Measurements from ENCODE around the gene MYO5B.

DNA sequence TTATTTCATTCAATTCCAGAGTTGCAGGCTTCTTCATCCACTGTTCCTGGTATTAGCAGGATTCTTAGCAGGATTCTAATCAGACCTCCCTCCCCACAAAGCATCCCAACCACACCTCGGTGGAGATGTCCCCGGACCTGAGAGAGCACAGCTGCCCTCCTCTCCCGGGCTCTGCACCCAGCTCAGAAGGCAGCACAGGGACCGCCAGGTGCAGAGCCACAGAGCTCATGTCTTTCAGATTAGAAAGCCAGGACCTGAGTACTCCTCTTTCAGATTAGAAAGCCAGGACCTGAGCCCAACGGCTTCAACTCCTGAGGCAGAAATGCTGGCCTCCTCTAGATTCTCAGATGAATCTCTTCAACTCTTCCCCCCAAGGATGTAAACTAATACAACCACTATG lies 152.3 kb downstream of the MYO5B start:
- TF ChIP-seq, protein P1, sequence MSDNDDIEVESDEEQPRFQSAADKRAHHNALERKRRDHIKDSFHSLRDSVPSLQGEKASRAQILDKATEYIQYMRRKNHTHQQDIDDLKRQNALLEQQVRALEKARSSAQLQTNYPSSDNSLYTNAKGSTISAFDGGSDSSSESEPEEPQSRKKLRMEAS (IDR thresholded peaks at IDR 0.05; ENCODE audit: low read depth): no peak
- TF ChIP-seq, protein P2, sequence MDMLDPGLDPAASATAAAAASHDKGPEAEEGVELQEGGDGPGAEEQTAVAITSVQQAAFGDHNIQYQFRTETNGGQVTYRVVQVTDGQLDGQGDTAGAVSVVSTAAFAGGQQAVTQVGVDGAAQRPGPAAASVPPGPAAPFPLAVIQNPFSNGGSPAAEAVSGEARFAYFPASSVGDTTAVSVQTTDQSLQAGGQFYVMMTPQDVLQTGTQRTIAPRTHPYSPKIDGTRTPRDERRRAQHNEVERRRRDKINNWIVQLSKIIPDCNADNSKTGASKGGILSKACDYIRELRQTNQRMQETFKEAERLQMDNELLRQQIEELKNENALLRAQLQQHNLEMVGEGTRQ (IDR thresholded peaks at IDR 0.05; ENCODE audit: borderline replicate concordance, low read depth, low read length): no peak
- TF ChIP-seq, protein P3, sequence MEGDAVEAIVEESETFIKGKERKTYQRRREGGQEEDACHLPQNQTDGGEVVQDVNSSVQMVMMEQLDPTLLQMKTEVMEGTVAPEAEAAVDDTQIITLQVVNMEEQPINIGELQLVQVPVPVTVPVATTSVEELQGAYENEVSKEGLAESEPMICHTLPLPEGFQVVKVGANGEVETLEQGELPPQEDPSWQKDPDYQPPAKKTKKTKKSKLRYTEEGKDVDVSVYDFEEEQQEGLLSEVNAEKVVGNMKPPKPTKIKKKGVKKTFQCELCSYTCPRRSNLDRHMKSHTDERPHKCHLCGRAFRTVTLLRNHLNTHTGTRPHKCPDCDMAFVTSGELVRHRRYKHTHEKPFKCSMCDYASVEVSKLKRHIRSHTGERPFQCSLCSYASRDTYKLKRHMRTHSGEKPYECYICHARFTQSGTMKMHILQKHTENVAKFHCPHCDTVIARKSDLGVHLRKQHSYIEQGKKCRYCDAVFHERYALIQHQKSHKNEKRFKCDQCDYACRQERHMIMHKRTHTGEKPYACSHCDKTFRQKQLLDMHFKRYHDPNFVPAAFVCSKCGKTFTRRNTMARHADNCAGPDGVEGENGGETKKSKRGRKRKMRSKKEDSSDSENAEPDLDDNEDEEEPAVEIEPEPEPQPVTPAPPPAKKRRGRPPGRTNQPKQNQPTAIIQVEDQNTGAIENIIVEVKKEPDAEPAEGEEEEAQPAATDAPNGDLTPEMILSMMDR (IDR thresholded peaks at IDR 0.05): no peak
- TF ChIP-seq EP300 (IDR thresholded peaks at IDR 0.05; ENCODE audit: borderline replicate concordance in 1 of 2, low read depth in 1 of 2, low read length in 1 of 2): no peak
- TF ChIP-seq RCOR1 (IDR thresholded peaks at IDR 0.05; ENCODE audit: low read length): no peak
- TF ChIP-seq, protein P4, sequence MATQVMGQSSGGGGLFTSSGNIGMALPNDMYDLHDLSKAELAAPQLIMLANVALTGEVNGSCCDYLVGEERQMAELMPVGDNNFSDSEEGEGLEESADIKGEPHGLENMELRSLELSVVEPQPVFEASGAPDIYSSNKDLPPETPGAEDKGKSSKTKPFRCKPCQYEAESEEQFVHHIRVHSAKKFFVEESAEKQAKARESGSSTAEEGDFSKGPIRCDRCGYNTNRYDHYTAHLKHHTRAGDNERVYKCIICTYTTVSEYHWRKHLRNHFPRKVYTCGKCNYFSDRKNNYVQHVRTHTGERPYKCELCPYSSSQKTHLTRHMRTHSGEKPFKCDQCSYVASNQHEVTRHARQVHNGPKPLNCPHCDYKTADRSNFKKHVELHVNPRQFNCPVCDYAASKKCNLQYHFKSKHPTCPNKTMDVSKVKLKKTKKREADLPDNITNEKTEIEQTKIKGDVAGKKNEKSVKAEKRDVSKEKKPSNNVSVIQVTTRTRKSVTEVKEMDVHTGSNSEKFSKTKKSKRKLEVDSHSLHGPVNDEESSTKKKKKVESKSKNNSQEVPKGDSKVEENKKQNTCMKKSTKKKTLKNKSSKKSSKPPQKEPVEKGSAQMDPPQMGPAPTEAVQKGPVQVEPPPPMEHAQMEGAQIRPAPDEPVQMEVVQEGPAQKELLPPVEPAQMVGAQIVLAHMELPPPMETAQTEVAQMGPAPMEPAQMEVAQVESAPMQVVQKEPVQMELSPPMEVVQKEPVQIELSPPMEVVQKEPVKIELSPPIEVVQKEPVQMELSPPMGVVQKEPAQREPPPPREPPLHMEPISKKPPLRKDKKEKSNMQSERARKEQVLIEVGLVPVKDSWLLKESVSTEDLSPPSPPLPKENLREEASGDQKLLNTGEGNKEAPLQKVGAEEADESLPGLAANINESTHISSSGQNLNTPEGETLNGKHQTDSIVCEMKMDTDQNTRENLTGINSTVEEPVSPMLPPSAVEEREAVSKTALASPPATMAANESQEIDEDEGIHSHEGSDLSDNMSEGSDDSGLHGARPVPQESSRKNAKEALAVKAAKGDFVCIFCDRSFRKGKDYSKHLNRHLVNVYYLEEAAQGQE (IDR thresholded peaks at IDR 0.05; ENCODE audit: low read depth, low read length): no peak
- TF ChIP-seq GATA2 (CRISPR knock-in tag; IDR thresholded peaks at IDR 0.05): no peak

All from SK-N-SH (cell line).